GM18511 (cell line): ENCODE results near the gene CIAO2B.

Experiments
- ATAC-seq: cut with Tn5 transposase; IDR thresholded peaks from one replicate; pipeline ENCODE4 v1.9.1; 2021; ENCODE audit warnings: mild to moderate bottlenecking, moderate library complexity; ENCODE audit not compliant: unreplicated experiment

The CIAO2B gene

DNA sequence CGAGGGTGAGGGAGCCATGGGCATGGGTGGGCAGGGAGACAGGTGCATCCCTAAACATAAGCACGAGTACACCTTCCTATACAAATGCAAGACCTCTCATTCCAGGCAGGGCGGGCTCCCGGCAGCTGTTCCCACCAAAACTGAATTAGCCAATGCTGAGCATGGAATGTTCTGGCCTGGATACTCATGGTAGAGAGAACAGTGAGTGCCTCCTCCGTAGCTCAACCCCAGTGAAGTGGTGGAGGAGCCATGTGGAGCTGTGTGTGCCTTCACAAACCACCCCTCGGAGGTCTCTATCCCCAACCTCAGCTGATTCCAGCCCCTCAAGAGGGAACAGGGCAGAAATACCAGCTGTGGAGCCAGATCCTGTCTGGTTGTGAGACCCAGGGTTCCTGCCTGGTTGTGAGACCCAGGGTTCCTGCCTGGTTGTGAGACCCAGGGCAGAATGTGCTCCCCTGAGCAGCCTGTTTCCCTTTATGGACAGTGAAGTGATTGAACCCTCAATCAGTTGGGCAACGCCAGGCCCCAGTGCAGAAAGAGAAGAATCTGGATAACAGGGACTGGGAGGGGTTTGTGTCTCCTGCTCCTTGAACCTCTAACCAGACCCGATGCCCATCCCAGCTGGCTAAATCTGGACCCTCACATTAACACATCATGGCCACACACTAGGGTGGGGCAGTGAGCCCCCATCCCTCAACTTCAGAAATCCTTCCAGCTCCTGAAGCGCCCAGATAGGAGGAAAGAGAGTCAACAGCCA, 13.1 kb downstream of the CIAO2B start:
- no peak for ATAC-seq

DNA sequence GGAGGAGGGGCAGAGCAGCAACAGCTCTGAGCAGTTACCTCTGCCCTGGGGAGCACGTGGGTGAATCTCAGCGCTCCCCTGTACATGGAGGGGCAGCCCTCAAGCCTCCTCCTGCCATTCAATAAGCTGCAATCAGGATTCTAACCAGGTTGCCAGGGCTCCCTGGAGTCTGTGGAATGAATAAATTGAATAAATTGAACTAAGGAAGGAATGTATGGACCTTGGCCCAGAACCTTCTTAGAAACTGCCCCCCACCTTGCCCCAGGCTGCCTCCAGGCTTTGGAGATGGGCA, 14.0 kb downstream of the CIAO2B start:
- no peak for ATAC-seq

DNA sequence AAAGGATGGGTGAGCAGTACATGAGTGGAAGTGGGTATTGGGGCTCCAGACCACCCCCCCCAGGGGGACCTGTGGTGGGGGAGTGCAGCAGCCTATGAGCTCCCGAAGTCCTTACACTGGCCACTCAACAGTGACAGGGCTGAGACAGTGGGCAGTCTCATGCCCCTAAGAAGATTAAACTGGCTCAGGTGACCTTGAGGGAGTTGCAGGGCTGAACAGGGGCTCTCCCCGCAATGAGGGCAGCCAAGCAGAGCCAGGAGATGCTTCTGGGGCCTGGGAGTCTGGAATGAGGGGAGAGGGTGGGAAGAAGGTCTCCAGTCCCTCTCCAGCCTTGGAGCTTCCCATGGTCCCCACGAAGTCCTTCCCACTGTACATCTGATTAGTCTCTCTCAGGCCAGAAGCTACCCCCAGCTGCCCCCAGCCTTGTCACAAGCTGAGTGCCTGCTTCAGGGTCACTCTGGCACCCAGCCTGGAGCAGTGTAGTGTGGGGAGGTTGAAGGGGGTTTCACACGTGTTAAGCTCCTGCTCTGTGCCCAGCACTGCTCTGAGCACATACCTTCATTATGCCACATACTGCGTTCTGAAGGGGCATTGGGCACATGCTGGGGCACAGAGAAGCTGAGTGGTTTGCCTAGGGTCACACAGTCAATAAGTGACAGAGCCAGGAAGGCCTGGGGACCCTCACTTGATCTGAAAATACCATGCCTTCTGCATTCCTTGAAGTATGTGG, 14.5 kb downstream of the CIAO2B start:
- ATAC-seq: no peak

- ATAC-seq: no peak
These were observed 15.2 kb downstream of the CIAO2B start, which contains the start of gene CDH16 for GRCh38 chr16:66918803-66919568. TSS of gene CDH16 (minus strand) at chr16:66918885. CDS start at chr16:66918065, 820 bp downstream.

DNA sequence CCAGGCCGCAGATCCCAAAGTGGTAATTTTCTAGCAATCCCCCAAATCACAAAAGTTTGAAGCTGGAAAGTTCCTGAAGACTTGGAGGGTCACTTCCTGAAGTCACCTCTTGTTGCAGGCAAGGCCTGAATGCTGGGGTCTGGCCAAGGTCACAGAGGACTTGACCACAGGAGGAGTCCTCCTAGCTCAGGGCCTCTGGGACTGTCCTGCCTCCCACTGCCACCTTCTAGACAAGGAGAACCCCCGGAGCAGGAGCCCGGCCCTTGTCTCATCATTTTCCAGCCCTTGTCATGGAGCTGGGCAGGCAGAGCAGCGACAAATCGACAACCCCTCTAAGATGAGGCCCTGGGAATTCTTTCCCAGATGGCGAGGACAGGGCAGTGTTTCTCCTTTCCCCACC, 15.8 kb downstream of the CIAO2B start:
- no peak for ATAC-seq

GRCh38 chr16:66917741-66918140, 16.5 kb downstream of the CIAO2B start:
- ATAC-seq: no peak

DNA sequence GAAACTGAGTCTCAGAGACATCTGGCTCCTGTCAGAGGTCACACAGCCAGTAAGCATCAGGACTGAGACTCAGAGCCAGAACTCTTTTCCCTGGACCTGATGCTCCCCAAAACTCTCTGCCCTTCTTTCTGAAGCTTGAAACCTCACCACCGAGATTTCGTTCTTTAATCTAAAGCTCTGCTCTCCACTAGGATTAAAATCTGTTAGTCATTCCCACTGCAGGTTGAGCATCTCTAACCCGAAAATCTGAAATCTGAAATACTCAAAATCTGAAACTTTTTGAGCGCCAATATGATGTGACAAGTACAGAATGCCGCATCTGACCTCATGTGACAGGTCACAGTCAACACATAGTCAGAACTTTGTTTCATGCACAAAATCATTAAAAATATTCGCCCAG, 17.7 kb downstream of the CIAO2B start:
- ATAC-seq: no peak

GRCh38 chr16:66915041-66915440, 19.2 kb downstream of the CIAO2B start:
- ATAC-seq: no peak

GRCh38 chr16:66914541-66914940, 19.7 kb downstream of the CIAO2B start:
- no peak for ATAC-seq

DNA sequence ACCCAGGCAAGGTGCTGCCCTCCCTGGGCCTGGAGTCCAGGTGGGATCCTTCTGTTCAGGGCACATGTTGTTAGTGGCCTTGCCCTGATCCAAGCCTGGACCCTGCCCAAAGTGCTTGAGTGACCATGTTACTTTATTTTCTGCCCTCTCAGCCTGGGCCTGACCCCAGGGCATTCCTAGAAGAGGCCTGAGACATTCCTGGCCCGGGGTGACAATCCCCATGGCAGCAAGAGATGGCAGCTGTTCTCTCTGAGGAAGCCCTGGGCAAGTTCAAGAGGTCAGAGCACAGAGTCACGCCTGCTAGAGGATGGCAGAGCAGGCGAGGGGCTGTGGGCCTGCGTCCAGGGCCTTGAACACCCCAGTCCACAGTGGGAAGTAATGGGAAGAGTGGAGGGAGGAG, 20.5 kb downstream of the CIAO2B start:
- ATAC-seq: no peak

DNA sequence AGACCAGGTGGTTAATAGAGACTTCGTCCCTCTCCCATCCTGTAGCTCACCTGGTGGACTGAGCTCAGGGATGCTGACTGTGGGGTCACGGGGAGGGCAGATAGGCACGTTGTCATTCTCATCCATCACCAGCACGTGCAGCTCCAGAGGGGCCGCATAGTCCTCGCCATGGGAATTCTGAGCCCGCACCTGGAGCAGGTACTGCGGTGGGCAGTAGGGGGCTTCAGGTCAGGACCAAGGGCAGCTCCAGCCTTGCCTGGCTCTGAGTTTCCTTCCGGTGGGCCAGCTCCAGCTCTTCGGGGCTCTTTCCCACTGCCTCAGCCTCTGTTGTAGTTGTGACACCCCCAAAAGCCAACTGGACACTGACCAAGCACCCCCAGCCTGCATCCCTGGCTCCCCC, 21.1 kb downstream of the CIAO2B start:
- no peak for ATAC-seq

GRCh38 chr16:66911801-66912200, 22.4 kb downstream of the CIAO2B start:
- no peak for ATAC-seq

DNA sequence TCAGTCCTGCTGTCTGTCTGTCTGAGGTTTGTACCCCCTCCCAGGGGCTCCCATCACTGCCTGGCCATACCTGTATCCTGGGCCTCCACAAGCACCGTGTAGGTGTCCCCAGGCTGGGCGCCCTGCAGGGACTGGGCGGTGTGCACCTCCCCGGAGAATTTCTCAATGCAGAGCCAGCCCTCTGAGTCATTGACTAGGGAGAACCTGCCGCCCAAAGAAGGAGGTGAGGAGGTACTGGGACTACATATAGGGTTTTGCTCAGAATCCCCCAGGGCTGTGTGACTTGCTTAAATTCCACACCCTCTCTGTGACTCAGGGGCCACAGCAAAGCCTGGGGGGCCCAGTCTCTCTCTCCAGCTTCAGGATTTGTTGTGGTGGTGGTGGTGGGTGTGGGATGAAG, 23.1 kb downstream of the CIAO2B start:
- ATAC-seq: no peak

- ATAC-seq: no peak
These were observed 23.8 kb downstream of the CIAO2B start for GRCh38 chr16:66910175-66910940.

- no peak for ATAC-seq
These were observed 25.2 kb downstream of the CIAO2B start for GRCh38 chr16:66908762-66909559.

DNA sequence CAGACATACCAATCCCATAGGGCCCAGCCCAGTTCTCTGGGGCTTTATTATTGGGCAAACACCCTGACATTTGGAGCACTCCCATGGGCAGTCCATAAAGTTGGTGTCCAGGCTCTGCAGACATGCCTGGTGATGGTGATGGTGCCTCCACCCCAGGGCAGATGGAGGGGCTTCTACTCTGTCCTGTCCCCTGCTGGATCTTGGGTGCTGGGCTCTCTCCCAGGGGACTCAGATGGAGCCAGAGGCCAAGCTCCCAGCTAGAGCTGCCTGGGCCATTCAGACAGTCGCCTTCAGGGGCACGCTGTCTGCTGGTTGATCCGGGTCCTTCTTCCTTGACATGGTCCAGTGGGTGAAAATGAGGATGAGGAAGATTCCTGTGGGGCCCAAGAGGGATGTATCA, 26.1 kb downstream of the CIAO2B start:
- no peak for ATAC-seq

DNA sequence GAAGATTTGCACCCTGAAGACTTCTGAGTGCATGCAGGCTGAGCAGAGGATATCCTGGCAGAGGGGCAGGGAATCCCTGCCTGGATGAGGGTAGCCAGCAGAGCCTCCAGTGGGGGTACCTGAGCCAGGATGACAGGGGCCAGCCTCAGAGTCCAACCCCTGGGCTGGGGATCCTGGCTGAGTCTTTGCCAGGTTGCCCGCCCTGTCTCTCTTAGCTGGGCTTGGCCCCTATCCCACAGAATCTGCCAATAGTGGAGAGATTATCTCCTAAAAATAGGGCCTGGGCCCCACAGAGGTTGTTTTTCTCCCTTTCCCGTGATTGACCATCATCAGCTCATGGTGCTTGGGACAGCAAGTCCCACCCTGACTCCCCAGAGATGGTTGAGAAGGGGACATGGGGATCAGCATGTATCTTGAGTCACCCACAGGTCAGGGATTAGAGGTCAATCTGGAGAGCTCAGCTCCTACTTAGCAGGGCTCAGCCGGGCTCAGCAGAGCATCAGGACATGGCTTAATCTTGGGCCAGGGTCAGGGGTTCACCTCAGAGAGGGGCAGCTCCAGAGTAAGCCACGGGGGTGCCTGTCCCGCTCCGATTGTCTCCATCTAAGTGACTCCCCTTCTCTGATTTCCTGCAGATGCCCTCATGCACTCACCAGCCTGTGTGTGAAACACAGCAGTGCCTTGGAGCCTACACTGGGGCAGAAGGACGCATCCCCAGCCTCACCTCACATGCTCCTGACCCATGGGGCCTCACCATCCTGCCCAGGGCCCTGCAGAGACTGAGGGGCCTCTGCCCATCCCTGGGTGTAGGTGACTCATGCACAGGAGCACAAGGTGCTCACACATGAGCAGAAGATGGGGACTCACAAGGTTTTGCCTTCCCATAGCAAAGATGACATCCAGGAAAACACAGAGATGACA, 27.0 kb downstream of the CIAO2B start:
- no peak for ATAC-seq

- no peak for ATAC-seq
These were observed 28.3 kb downstream of the CIAO2B start for GRCh38 chr16:66905633-66906539.
